ENCODE measurements around the gene PEPD.

GRCh38 chr19:33524024-33524664 is 2.6 kb upstream of the PEPD start:
- TF ChIP-seq EP300 (conservative IDR thresholded peaks at IDR 0.05; ENCODE audit: poor library complexity, severe bottlenecking): no peak
- TF ChIP-seq CTCF (IDR thresholded peaks at IDR 0.05; ENCODE audit: poor library complexity, severe bottlenecking): no peak
- TF ChIP-seq EZH2 (IDR thresholded peaks at IDR 0.05; ENCODE audit: borderline replicate concordance, insufficient read depth, low read length, poor library complexity, severe bottlenecking): no peak
- TF ChIP-seq TAF1 (IDR thresholded peaks at IDR 0.05; ENCODE audit: low read depth): no peak
- no peak for TF ChIP-seq POLR2AphosphoS5 (IDR thresholded peaks at IDR 0.05)
- TF ChIP-seq RAD21 (conservative IDR thresholded peaks at IDR 0.05): no peak
- TF ChIP-seq MXI1 (conservative IDR thresholded peaks at IDR 0.05; ENCODE audit: poor library complexity, severe bottlenecking): no peak
- no peak for TF ChIP-seq REST (IDR thresholded peaks at IDR 0.05; ENCODE audit: borderline replicate concordance)
